ENCODE results near the gene COL4A1.
A peak's percentile ranks its signal among the peaks of the same experiment; 100 is the strongest.

The COL4A1 gene

DNA sequence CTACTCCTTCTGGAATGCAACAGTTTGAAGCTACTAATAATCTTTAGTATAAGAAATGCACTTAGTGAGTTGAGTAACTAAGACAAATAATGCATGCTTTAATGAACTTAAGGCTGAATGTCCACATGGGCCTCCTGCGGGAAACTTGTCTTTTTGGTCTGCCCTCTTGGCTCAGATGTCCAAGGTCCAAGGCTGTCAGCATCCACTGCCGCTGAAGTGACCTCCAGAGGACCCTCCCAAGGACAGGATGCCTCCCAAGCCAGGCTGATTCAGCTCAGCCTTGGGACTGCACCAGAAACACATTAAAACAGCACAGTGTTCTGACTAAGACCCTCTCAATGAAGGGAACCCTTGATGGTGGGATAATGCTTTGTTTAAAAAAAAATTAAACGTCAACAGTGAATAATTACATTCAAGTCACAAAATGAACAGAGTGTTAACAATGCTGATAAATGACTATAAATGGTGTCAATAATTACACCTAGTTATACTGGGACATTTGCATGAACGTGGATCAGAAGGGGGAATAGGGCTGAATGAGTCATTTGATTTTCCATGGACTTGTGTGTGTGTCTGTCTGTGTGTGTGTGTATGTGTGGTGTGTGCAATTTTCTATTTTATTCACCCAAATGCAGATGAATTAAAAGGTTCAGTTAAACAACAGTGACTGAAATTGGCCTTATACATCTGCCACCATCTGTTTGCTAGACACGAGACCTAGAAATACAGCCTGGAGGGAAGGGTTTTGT lies 150.5 kb downstream of the COL4A1 start:
- no peak for DNase-seq

DNA sequence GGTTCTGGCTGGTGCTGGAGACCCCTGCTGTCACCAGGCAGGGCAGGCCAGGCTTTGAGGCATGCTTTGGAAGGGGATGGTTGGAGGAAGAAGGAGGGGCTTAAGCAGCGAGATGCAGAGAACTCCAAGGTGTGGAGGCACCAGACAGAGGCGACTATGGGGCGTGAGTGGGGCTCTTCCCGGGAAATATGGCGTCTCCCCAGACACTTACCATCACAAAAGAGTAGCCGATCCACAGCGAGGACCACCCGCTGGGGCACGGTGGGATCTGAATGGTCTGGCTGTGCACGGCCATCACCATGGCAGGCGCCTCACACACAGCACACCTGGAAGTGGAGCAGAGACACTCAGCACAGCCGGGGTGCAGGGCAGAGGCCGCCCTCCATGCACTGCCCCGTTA lies 151.9 kb downstream of the COL4A1 start:
- DNase-seq: no peak

- DNase-seq: no peak
Observed at GRCh38 chr13:110154410-110154933, 152.5 kb downstream of the COL4A1 start.

- DNase-seq: no peak
Observed at GRCh38 chr13:110152351-110152750, 154.6 kb downstream of the COL4A1 start.

DNA sequence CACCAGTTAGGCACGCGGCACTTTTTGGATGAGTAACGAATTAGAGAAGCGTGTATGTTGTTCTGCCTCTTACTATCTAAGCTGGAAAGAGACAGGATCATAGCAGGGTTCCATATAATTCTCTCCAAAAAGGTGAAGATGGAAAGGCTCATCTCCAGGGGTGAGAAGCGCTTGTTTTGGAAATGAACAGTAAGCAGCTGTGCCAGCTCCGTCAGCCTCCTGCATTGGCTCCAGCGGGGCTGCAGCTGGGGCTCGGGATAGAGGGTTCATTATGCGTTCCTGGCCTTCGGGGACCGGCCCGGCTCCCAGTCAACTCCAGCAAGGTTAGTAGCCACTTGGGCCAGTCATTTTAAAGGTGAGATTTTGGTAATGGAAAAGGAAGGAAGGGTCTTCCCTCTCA lies 155.5 kb downstream of the COL4A1 start:
- no peak for DNase-seq

DNA sequence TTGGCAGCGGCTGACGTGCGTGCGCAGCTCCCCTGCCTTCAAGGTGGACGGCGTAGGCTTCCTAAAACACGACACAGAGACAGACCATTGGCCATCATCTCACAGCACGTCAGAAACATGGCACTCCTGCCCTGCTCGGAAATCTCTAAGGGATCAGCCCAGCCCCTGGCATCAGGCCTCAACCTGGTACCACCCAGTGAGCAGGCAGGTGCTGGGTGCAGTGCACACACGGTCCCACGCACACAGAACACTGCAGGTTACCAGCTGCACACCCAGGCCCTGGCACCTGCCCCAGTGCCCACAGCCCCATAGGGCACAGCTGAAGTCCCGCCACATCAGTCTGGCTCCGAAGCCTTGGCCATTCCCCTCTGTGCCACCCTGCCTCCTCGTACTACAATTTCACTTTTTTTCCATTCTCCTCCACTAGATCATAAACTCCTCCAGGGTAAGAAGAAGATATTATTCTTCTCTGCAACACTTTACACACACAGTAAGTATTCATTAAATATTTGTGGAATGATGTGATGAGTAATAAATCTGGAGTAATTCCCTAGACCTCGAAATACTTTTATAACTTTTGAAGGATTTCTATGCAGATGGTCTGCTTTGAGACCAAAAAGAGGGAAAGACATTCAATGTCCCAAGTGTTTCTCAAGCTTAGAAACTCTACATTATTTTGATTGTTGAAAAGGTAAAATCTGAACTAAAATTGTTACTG lies 156.4 kb downstream of the COL4A1 start:
- DNase-seq: no peak

DNA sequence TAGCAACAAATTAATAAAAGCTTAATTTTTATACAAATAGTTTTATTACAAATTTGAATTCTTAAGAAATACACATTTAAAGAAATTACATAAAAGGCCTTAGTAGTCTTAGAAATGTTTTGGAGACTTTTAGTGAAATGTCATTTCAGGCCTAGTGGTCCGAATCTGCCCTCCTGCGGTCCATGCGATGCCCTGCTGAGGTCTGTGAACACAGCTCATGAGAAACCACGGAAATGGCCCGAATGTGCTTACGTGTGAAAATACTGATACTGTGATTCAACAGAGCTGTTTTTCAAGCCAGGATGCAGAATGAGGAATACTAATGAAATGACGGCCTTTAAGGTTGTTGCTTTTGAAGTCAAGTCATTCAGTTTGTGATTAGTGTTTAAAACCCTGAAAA lies 157.9 kb downstream of the COL4A1 start:
- DNase-seq: no peak

GRCh38 chr13:110140099-110140498 lies 166.9 kb downstream of the COL4A1 start:
- no peak for DNase-seq

DNA sequence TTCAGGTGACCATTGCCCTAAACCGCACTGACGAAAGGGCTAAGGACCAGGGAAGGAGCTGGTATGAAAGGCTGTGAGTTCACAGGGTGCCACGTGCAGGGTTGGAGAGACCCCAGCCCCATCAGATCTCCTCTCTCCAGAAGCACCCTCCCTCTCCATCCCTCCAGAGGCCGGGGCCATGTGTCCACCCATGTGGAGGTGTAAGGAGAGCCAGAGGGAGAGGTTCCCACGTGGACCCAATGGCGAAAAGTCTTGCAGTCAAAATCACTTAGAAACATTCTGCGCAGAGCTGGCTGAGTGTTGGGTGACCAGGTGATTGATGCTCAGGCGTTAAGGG lies 168.3 kb downstream of the COL4A1 start:
- no peak for DNase-seq

DNA sequence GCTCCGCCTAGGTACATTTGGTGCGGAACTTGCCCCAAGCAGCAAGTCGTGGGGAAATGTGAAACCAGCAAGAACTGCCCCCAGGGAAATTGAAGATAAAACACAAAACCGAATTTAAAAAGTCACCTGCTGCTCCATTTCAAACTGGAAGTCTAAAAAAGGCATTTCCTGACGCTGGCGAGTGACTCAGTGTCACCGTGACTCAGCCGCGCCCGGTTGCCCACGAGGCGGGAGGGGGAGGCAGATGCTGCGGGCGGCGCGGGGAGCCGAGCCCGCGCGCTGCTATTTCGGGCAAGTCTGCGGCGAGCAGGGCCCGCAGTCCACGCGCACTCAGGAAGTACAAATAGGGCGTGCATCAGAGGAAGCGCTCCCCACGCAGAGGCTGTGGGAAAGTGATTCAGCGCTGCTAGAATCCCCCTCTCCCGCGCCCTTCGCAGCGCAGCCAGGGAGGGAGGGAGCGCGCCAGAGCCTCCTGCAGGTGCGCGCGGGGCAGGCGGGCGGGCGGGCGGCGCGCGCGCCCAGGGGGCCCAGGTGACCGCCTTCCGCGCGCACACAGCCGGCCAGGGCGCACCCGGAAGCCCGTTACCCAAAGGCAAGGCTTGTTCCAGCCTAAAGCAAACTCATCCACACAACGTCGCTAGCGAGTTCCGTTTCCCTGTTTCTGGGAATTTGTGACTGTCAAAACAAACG lies 168.8 kb downstream of the COL4A1 start:
- no peak for DNase-seq

DNA sequence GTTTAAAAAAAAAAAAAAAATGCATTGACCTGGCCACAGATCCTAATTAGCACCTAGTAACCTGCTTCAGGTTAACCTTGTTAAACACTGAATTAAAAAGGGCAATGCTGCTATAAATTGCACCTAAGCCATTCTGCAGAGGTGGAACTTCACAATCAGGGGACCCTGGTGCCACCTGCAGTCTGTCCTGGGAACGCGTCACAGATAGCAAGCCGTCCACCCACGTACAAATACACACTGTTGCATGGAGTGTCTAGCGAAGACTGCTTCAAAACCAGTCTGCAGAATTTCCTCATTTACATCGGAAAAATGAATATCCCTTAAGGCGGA lies 169.3 kb downstream of the COL4A1 start:
- DNase-seq: peak; percentile 56

DNA sequence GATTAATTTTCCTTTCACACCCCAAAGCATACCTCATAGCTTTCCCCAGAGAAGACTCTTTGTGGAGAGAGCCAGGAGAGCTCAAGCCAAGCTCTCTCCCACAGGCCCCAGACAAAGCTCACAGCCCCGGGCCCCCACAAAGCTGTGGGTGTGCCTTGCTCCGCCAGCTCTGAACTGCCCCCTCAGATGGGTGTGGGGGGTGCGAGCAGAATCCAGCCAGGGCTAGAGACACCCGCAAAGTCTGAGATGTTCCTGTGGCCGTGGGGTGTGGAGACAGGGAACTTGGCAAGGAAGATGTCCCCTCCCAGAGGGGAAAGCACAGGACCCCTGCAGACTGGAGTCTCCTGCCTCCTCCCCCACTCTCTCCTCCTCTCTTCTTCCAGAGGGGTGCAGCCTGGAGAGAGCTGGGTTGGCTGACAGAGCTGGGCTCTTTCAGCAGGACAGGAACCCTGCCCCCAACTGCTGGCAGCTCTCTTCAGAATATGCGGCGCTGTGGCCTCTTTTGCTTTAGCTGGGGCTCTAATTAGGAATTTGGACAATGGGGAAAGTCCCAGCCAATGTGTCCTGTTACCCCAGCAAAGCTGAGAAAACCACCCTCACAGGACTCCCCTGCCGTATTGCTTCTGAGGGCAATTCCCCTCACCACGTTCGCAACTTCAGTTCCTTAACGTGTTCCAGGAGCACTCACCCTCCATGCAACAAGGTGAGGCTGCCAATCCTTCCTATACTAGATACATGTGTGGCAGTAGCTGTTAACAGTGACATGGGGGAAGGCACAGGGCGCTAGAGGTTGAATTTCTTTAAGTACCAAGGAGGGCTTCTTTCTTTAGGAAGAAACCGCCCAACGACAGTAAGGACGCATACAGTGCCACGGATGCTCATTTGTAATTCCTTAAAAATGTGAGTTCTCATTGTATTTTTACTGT lies 170.0 kb downstream of the COL4A1 start:
- DNase-seq: no peak

- no peak for DNase-seq
Observed at GRCh38 chr13:110135977-110136597, 170.9 kb downstream of the COL4A1 start.

DNA sequence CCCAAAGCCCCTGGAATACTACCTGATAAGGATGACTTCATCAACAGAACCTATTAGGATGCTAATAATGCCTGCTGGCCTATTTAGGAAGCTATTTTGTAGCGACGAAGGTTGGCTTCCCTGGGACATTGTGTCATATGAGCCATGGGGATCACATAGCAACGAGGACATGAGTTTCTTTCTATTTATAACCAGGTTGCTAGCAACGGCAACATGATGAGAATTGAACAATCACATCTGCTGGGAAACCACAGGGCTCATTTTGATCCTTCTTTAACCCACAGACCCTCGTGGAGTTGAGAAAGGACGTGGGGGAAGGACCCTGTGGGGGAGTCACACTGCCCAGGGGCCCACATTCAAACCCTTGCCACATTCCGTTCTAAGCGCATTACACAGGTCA lies 172.2 kb downstream of the COL4A1 start:
- no peak for DNase-seq

- no peak for DNase-seq
Observed at GRCh38 chr13:110133425-110134235, 173.3 kb downstream of the COL4A1 start.

- peak; percentile 82 for DNase-seq
Observed at GRCh38 chr13:110132225-110132982, 174.6 kb downstream of the COL4A1 start.

GRCh38 chr13:110131424-110131823 lies 175.5 kb downstream of the COL4A1 start:
- DNase-seq: no peak

DNA sequence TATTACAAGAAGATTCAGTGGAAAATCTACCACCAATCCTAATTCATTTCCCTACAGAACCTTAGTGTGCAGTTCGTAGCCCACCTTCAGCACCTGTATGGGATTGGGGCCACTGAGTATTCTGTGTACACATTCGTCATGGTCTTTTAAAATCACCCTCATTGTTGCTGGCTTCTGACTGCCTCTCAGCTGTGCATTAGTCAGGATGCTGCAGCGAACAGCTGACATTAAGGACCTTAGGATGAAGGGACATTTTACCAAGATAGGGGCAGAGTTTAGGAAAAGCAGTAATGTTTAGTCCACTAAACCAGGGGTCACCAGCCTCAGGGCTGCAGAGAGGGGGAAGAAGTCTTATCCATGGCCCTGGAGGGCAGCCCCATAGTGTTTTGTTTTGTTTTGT lies 176.5 kb downstream of the COL4A1 start:
- no peak for DNase-seq

GRCh38 chr13:110129539-110130186 lies 177.3 kb downstream of the COL4A1 start:
- DNase-seq: no peak

- no peak for DNase-seq
Observed at GRCh38 chr13:110129076-110129475, 177.9 kb downstream of the COL4A1 start.

Measured in NCI-H187 treated with DMSO at 0.1 percent for 48 hours (cell line).